Endothelial cell of umbilical vein (primary cell): ENCODE results near the gene LCN15. TPM values are rescaled to one million over a fixed set of nuclear protein-coding genes. Genes with fewer than 3 reads are reported as not detected.

Experiments used
- BruUV-seq: library from RNA; stranded (reverse); fragments of 400-500 nt; replicated peaks from 2 replicates; lab custom pipeline; 2021; lab: Mats Ljungman, UMichigan
- CTCF ChIA-PET: fragments of 300-600, 350-600 bp; sonication (Branson Sonifier 250); formaldehyde crosslinking; loops from one replicate; lab custom pipeline; 2021; ENCODE audit warnings: antibody characterized with exemption, inconsistent platforms; lab: Charles Lee
- POLR2A ChIA-PET: fragments of 300-600, 350-600 bp; sonication (Branson Sonifier 250); formaldehyde crosslinking; loops from one replicate; lab custom pipeline; 2021; ENCODE audit warnings: antibody characterized with exemption, inconsistent platforms; lab: Charles Lee
- DNase-seq: peaks from one replicate; pipeline ENCODE4 v3.0.0-alpha.2; 2011; ENCODE audit warnings: low read depth, low spot score
- FAIRE-seq: peaks from 2 replicates; lab custom pipeline; 2011; peaks lifted over from hg19 to GRCh38; lab: Jason Lieb, UNC
- H2AFZ ChIP-seq: 2 replicates; pipeline ENCODE4 v1.6.0; 2012; ENCODE audit warnings: low read depth, low read length, control low read depth, inconsistent platforms
- H3K27ac ChIP-seq: 2 replicates; pipeline ENCODE4 v1.5.1; 2011; ENCODE audit warnings: low read depth, mild to moderate bottlenecking, control low read depth, low read length, moderate library complexity; ENCODE audit not compliant: insufficient read depth
- H3K27me3 ChIP-seq, 2 experiments: 2 replicates each; pipeline versions ENCODE4 v1.6.0 to v1.6.1; 2011; ENCODE audit warnings: low read length in 2 of 2, mixed read lengths in 1 of 2; ENCODE audit not compliant: control insufficient read depth in 2 of 2, insufficient read depth in 2 of 2
- H3K36me3 ChIP-seq, 2 experiments: 2 replicates in 1 of 2; 3 replicates in 1 of 2; pipeline ENCODE4 v1.5.1; 2011; ENCODE audit warnings: low read length in 2 of 2, mild to moderate bottlenecking in 1 of 2, moderate library complexity in 1 of 2; ENCODE audit not compliant: control insufficient read depth in 2 of 2, insufficient read depth in 2 of 2; ENCODE audit errors: extremely low read depth in 1 of 2
- H3K4me1 ChIP-seq: 3 replicates; pipeline ENCODE4 v1.5.1; 2011; ENCODE audit warnings: mild to moderate bottlenecking, low read length; ENCODE audit not compliant: control insufficient read depth, insufficient read depth; ENCODE audit errors: extremely low read depth
- H3K4me2 ChIP-seq: 2 replicates; pipeline ENCODE4 v1.6.1; 2011; ENCODE audit warnings: low read length, control low read depth, mixed read lengths; ENCODE audit not compliant: insufficient read depth
- H3K4me3 ChIP-seq, 3 experiments: fragments of 200-600 bp in 1 of 3; sonication (generic), shearing (Covaris generic) in 1 of 3; replicated peaks in 1 of 3; 2 replicates each; pipeline ENCODE4 v1.5.1; 2011 to 2016; ENCODE audit warnings: control low read depth in 3 of 3, low read length in 3 of 3, mild to moderate bottlenecking in 2 of 3, inconsistent platforms in 1 of 3, low read depth in 1 of 3, moderate library complexity in 1 of 3; ENCODE audit not compliant: insufficient read depth in 1 of 3
- H3K79me2 ChIP-seq: 2 replicates; pipeline ENCODE4 v1.6.0; 2012; ENCODE audit warnings: low read length, inconsistent platforms; ENCODE audit not compliant: control insufficient read depth, insufficient read depth
- H3K9ac ChIP-seq: replicated peaks from 2 replicates; pipeline ENCODE3; 2011; ENCODE audit warnings: low read length, control low read depth; ENCODE audit not compliant: insufficient read depth; ENCODE audit errors: extremely low read depth
- H3K9me1 ChIP-seq: replicated peaks from 3 replicates; pipeline ENCODE4 v1.6.0; 2011; ENCODE audit warnings: mild to moderate bottlenecking, low read length; ENCODE audit not compliant: control insufficient read depth, insufficient read depth; ENCODE audit errors: extremely low read depth
- H3K9me3 ChIP-seq: replicated peaks from 2 replicates; pipeline ENCODE4 v1.5.1; 2012; ENCODE audit warnings: low read length, inconsistent platforms; ENCODE audit not compliant: control insufficient read depth, insufficient read depth
- H4K20me1 ChIP-seq: replicated peaks from 2 replicates; pipeline ENCODE3; 2011; ENCODE audit warnings: mild to moderate bottlenecking, low read length; ENCODE audit not compliant: control insufficient read depth, insufficient read depth; ENCODE audit errors: extremely low read depth
- CTCF ChIP-seq, 2 donors: IDR thresholded peaks; 1 replicate in 1 of 2; 2 replicates in 1 of 2; pipeline ENCODE4 v1.5.1; 2011; ENCODE audit warnings: low read length in 2 of 2, mild to moderate bottlenecking in 2 of 2, moderate library complexity in 2 of 2, control low read depth in 1 of 2, inconsistent platforms in 1 of 2, low read depth in 1 of 2; ENCODE audit not compliant: insufficient read depth in 1 of 2; ENCODE audit errors: extremely low read depth in 1 of 2
- EZH2 ChIP-seq: IDR thresholded peaks from 2 replicates; pipeline ENCODE4 v1.6.1; 2012; ENCODE audit warnings: borderline replicate concordance, low read depth, mild to moderate bottlenecking, moderate library complexity, low read length, inconsistent platforms; ENCODE audit not compliant: severe bottlenecking
- GATA2 ChIP-seq: IDR thresholded peaks from 2 replicates; pipeline ENCODE4 v1.7.0; 2011; ENCODE audit warnings: low read depth, mild to moderate bottlenecking, moderate library complexity, mixed read lengths, low read length; ENCODE audit not compliant: insufficient read length, insufficient read depth
- MYC ChIP-seq: IDR thresholded peaks from one replicate; pipeline ENCODE4 v1.6.1; 2011; ENCODE audit warnings: mild to moderate bottlenecking, low read depth, low read length
- POLR2A ChIP-seq: IDR thresholded peaks from 2 replicates; pipeline ENCODE4 v1.6.1; 2012; ENCODE audit warnings: low read depth, mild to moderate bottlenecking, control low read depth, low read length
- POLR2AphosphoS5 ChIP-seq: IDR thresholded peaks from 2 replicates; pipeline ENCODE4 v1.6.1; 2012; ENCODE audit warnings: low read depth, mild to moderate bottlenecking, control low read depth, low read length, moderate library complexity; ENCODE audit not compliant: insufficient read depth
- dilution Hi-C: fragments of 300-500 bp; cut with MboI; formaldehyde crosslinking; loops from one replicate; pipeline ENCODE4 v1.15.0; 2019; ENCODE audit warnings: low sequenced_read_pairs; ENCODE audit not compliant: extremely low pct_ligation_motif_present
- intact Hi-C: fragments of 100-400 bp; cut with micrococcal nuclease; formaldehyde crosslinking; loops from one replicate; pipeline ENCODE4 v1.10.0; 2022
- polyA plus RNA-seq, 4 experiments: library from polyadenylated mRNA; depleted of rRNA in 3 of 4; stranded (reverse) in 3 of 4; unstranded in 1 of 4; fragments of >200 nt; gene quantifications; 2 replicates each; pipeline versions ENCODE4 v1.2.1 to v1.2.3, GENCODE V29; 2011 to 2012; ENCODE audit warnings: missing spikeins in 1 of 4
- total RNA-seq: library from RNA; stranded (reverse); gene quantifications from 2 replicates; pipeline ENCODE4 v1.2.3, GENCODE V29; 2021
- TF ChIP-seq, protein P1 (sequence below): IDR thresholded peaks from 2 replicates; pipeline ENCODE4 v1.6.1; 2011; ENCODE audit not compliant: insufficient read depth, insufficient read length

Gene LCN15
- total and polyA plus RNA-seq, 2 donors (not counting 3 experiments of a cell fraction or from before 2014, with no cell fraction given), result not detected

DNA sequence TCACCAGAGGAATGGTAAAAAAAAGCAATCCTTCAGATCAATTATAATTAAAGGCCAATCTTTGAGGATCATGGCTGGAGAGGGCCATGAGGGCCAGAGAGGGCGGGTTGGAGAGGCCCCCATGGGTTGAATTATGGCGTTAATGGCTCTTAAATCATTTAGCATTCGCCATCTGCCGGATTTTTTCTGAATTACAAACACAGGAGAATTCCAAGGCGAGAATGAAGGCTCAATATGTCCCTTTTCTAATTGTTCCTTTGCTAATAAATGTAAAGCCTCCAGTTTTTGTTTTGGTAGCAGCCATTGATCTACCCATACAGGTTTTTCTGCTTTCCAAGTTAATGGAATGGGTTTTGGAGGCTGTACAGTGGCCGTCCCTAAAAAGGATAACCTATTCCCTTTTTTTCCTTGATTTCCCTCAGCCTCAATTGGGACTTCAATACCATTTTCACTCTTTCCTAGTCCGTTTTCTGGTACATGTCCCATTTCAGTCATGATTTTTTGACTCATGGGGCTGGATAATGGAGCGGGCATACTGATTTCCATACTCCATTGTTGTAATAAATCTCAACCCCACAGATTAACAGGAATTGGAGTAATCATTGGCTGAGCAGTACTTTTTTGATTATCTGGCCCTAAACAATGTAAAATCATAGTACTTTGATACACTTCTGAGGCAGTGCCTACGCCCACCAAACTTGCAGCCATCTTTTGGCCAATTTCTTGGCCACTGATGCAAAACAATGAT, 20.1 kb upstream of the LCN15 start:
- Histone ChIP-seq H3K9ac (no peak overlapping the region), H3K36me3 (no peaks in the 10 kb centered on the region), H3K9me3 (no peaks in the 10 kb centered on the region), H3K4me3 (no peak overlapping the region), H2AFZ (no peak overlapping the region), H3K9me1 (no peaks in the 10 kb centered on the region), H3K27me3 (peaks cover 2 to 15% of the 10 kb centered on the region in 2 experiments), H4K20me1 (no peaks in the 10 kb centered on the region), H3K4me1 (no peaks in the 10 kb centered on the region), H3K4me2 (no peak overlapping the region), H3K79me2 (no peaks in the 10 kb centered on the region), H3K27ac (no peak overlapping the region)
- intact Hi-C loops, result no loop called here
- FAIRE-seq (no peak), DNase-seq (peak; percentile 28)
- CTCF ChIA-PET, result no interaction called here
- dilution Hi-C loops, result no loop called here
- no TSS peak for BruUV-seq
- POLR2A ChIA-PET, result no interaction called here
- TF ChIP-seq POLR2AphosphoS5, result no peak
- no peak for TF ChIP-seq MYC
- peak in 1 of 2 donors; percentile 14 for TF ChIP-seq CTCF (IDR thresholded peaks at IDR 0.05; ENCODE audit: extremely low read depth in 1 of 2, insufficient read depth in 1 of 2, low read depth in 1 of 2, low read length in 2 of 2)
- TF ChIP-seq, protein P1, sequence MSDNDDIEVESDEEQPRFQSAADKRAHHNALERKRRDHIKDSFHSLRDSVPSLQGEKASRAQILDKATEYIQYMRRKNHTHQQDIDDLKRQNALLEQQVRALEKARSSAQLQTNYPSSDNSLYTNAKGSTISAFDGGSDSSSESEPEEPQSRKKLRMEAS, result no peak
- TF ChIP-seq GATA2, result no peak
- TF ChIP-seq POLR2A, result no peak
- TF ChIP-seq EZH2, result no peak
